HepG2 (cell line): Measurements from ENCODE around the gene FRMD4B. TPM values are rescaled to one million over a fixed set of nuclear protein-coding genes. Genes with fewer than 3 reads are reported as not detected.

Source experiments
- ATAC-seq: fragments of 200-7000 bp; cut with Tn5 transposase; 3 replicates; pipeline ENCODE4 v1.9.1; 2020; ENCODE audit warnings: mild to moderate bottlenecking, moderate library complexity
- BruUV-seq: library from RNA; stranded (reverse); fragments of 400-500 nt; replicated peaks from 2 replicates; lab custom pipeline; 2021; lab: Mats Ljungman, UMichigan
- CTCF ChIA-PET: fragments of 300-600 bp; formaldehyde crosslinking; extraction: SDS; loops from one replicate; lab custom pipeline; 2021; ENCODE audit warnings: low total read pairs, inconsistent platforms, low intra/inter-chr PET ratio; lab: Yijun Ruan, JAX
- POLR2A ChIA-PET: fragments of 350-600 bp; sonication (Branson Sonifier 250); formaldehyde crosslinking; loops from one replicate; lab custom pipeline; 2020; ENCODE audit warnings: antibody characterized with exemption, inconsistent platforms; lab: Yijun Ruan, JAX
- DNase-seq: peaks from one replicate; pipeline ENCODE4 v3.0.0-alpha.2; 2015; ENCODE audit warnings: low spot score
- FAIRE-seq: peaks from 3 replicates; lab custom pipeline; 2011; peaks lifted over from hg19 to GRCh38; lab: Jason Lieb, UNC
- H2AFZ ChIP-seq: one replicate; pipeline ENCODE4 v1.6.1; 2011; ENCODE audit warnings: low read length, inconsistent platforms
- H3K27ac ChIP-seq: fragments of 300-600 bp; 3 replicates; pipeline ENCODE4 v1.8.0; 2011; ENCODE audit warnings: mixed run types, mild to moderate bottlenecking, mixed read lengths, low read length, inconsistent platforms; ENCODE audit not compliant: insufficient read depth; ENCODE audit errors: extremely low read length
- H3K27me3 ChIP-seq, 2 experiments: fragments of 200-600 bp in 1 of 2; 2 replicates in 1 of 2; 3 replicates in 1 of 2; pipeline versions ENCODE4 v1.6.0 to v1.8.0; 2011; ENCODE audit warnings: low read length in 2 of 2, mild to moderate bottlenecking in 2 of 2, moderate library complexity in 2 of 2, inconsistent platforms in 1 of 2; ENCODE audit not compliant: insufficient read depth in 2 of 2, control insufficient read depth in 1 of 2
- H3K36me3 ChIP-seq, 2 experiments: fragments of 200-600 bp in 1 of 2; replicated peaks in 1 of 2; 2 replicates in 1 of 2; 3 replicates in 1 of 2; pipeline versions ENCODE4 v1.5.1 to v1.8.0; 2011; ENCODE audit warnings: low read length in 2 of 2, inconsistent platforms in 1 of 2; ENCODE audit not compliant: insufficient read depth in 2 of 2, control insufficient read depth in 1 of 2
- H3K4me1 ChIP-seq: 2 replicates; pipeline ENCODE4 v1.5.1; 2012; ENCODE audit warnings: low read length, inconsistent platforms; ENCODE audit not compliant: insufficient read depth
- H3K4me2 ChIP-seq: 2 replicates; pipeline ENCODE4 v1.6.0; 2011; ENCODE audit warnings: low read depth, low read length, inconsistent platforms
- H3K4me3 ChIP-seq, 3 experiments: fragments of 200-600 bp in 1 of 3; sonication (generic), shearing (Covaris generic) in 1 of 3; replicated peaks in 1 of 3; 2 replicates each; pipeline ENCODE4 v1.5.1; 2011 to 2016; ENCODE audit warnings: low read length in 3 of 3, inconsistent platforms in 2 of 3, low read depth in 2 of 3, mild to moderate bottlenecking in 2 of 3, control low read depth in 1 of 3, mixed read lengths in 1 of 3; ENCODE audit not compliant: insufficient read depth in 1 of 3
- H3K79me2 ChIP-seq: one replicate; pipeline ENCODE4 v1.6.1; 2011; ENCODE audit warnings: low read length, inconsistent platforms; ENCODE audit not compliant: insufficient read depth
- H3K9ac ChIP-seq: 2 replicates; pipeline ENCODE4 v1.6.0; 2011; ENCODE audit warnings: mild to moderate bottlenecking, low read depth, low read length, inconsistent platforms; ENCODE audit not compliant: insufficient read depth
- H3K9me3 ChIP-seq: 2 replicates; pipeline ENCODE4 v1.5.1; 2012; ENCODE audit warnings: mild to moderate bottlenecking, low read length
- H4K20me1 ChIP-seq: 2 replicates; pipeline ENCODE4 v1.6.0; 2011; ENCODE audit warnings: inconsistent platforms, mild to moderate bottlenecking, low read length, moderate library complexity; ENCODE audit not compliant: insufficient read depth
- ATF7 ChIP-seq, 2 experiments: fragments of 450-650 bp in 1 of 2; sonication (generic) in 1 of 2; formaldehyde crosslinking in 1 of 2; IDR thresholded peaks; 2 replicates each; pipeline versions ENCODE4 v1.4.0 to v1.6.1; 2016 to 2020; ENCODE audit warnings: antibody characterized with exemption in 1 of 2, mild to moderate bottlenecking in 1 of 2, missing genetic modification reagents in 1 of 2
- ESRRA ChIP-seq: sonication (generic); formaldehyde crosslinking; IDR thresholded peaks from 2 replicates; pipeline ENCODE4 v1.5.1; 2020; ENCODE audit warnings: mild to moderate bottlenecking, low read depth, missing genetic modification reagents
- FOXA3 ChIP-seq: IDR thresholded peaks from 2 replicates; pipeline ENCODE4 v1.6.1; 2016; ENCODE audit warnings: missing genetic modification reagents, missing compliant biosample characterization
- SMYD3 ChIP-seq: sonication (generic); formaldehyde crosslinking; IDR thresholded peaks from 2 replicates; pipeline ENCODE4 v1.8.1; 2023; ENCODE audit warnings: mild to moderate bottlenecking, missing genetic modification reagents
- SSRP1 ChIP-seq: IDR thresholded peaks from 2 replicates; pipeline ENCODE4 v1.6.1; 2016; ENCODE audit warnings: control low read depth
- TOPORS ChIP-seq: sonication (generic); formaldehyde crosslinking; IDR thresholded peaks from 2 replicates; pipeline ENCODE4 v1.8.0; 2023; ENCODE audit warnings: mild to moderate bottlenecking, missing genetic modification reagents
- U2AF1 ChIP-seq: fragments of 200-400 bp; formaldehyde crosslinking; optimal IDR thresholded peaks from 2 replicates; pipeline ENCODE3; 2017; ENCODE audit warnings: mild to moderate bottlenecking, low read depth, low read length
- ZFP37 ChIP-seq: sonication (generic); formaldehyde crosslinking; IDR thresholded peaks from 2 replicates; pipeline ENCODE4 v1.4.0; 2020; ENCODE audit warnings: missing genetic modification reagents, borderline replicate concordance
- ZHX1 ChIP-seq: sonication (generic); formaldehyde crosslinking; IDR thresholded peaks from 2 replicates; pipeline ENCODE4 v1.8.1; 2022; ENCODE audit warnings: low read depth, mild to moderate bottlenecking, missing genetic modification reagents
- ZNF20 ChIP-seq: sonication (generic); formaldehyde crosslinking; IDR thresholded peaks from 2 replicates; pipeline ENCODE4 v1.4.0; 2020; ENCODE audit warnings: mild to moderate bottlenecking, moderate library complexity, missing genetic modification reagents
- ZNF3 ChIP-seq: IDR thresholded peaks from 2 replicates; pipeline ENCODE4 v1.7.0; 2017; ENCODE audit warnings: inconsistent platforms
- ZNF451 ChIP-seq: sonication (generic); formaldehyde crosslinking; IDR thresholded peaks from 2 replicates; pipeline ENCODE4 v1.5.0; 2020; ENCODE audit warnings: mild to moderate bottlenecking, missing genetic modification reagents
- ZNF792 ChIP-seq: IDR thresholded peaks from 2 replicates; pipeline ENCODE4 v1.6.1; 2016
- ZZZ3 ChIP-seq: sonication (generic); formaldehyde crosslinking; IDR thresholded peaks from 2 replicates; pipeline ENCODE4 v1.4.0; 2020; ENCODE audit warnings: missing genetic modification reagents, mild to moderate bottlenecking, borderline replicate concordance
- WGBS: methylation state at CpG from one replicate; pipeline ENCODE4 v1.1.6; 2017; ENCODE audit warnings: low lambda C conversion rate; 5-methylcytosine and 5-hydroxymethylcytosine counted together
- in situ Hi-C: cut with HindIII; loops from 2 replicates; pipeline ENCODE4 v1.10.0; 2017; ENCODE audit warnings: low pct_unique_long_range_greater_than_20kb; ENCODE audit not compliant: extremely low pct_ligation_motif_present
- intact Hi-C: fragments of 100-400 bp; cut with micrococcal nuclease; formaldehyde crosslinking; loops from one replicate; pipeline ENCODE4 v1.10.0; 2022; ENCODE audit not compliant: unreplicated experiment
- polyA plus RNA-seq, 8 experiments: library from polyadenylated mRNA; depleted of rRNA in 3 of 8; stranded (reverse) in 7 of 8; unstranded in 1 of 8; fragments of >200 nt; fragmentation: Illumina TruSeq in 4 of 8; extraction: Trizol in 4 of 8; gene quantifications; 2 replicates each; pipeline versions ENCODE4 v1.2.1 to v1.2.3, GENCODE V29; 2011 to 2016; ENCODE audit warnings: low read depth in 4 of 8, missing spikeins in 1 of 8, mixed read lengths in 1 of 8; ENCODE audit not compliant: insufficient read depth in 1 of 8
- total RNA-seq, 5 experiments: library from RNA; depleted of rRNA; stranded (reverse); fragments of >200 nt; fragmentation: Illumina TruSeq; extraction: Trizol; gene quantifications; 2 replicates each; pipeline ENCODE4 v1.2.3, GENCODE V29; 2016; ENCODE audit warnings: low read depth in 1 of 5
- TF ChIP-seq, protein P1 (sequence below): sonication (generic); formaldehyde crosslinking; IDR thresholded peaks from 2 replicates; pipeline ENCODE4 v1.4.0; 2020; ENCODE audit warnings: missing genetic modification reagents, borderline replicate concordance
- TF ChIP-seq, protein P2 (sequence below): sonication (generic); formaldehyde crosslinking; conservative IDR thresholded peaks from 2 replicates; pipeline ENCODE4 v1.4.0; 2020; ENCODE audit warnings: mild to moderate bottlenecking, missing genetic modification reagents, moderate library complexity

The FRMD4B gene
- total and polyA plus RNA-seq, 2 of the 13 experiments (the other 11 are each of a cell fraction or from before 2014, with no cell fraction given) = 3.0 to 3.3 TPM

GRCh38 chr3:69149586-69149985 lies 236.3 kb downstream of the FRMD4B start:
- in situ Hi-C loops = no loop called here
- FAIRE-seq (no peak), DNase-seq (no peak), ATAC-seq (no peak)
- no peaks in the 10 kb centered on the region; a peak in 1 of 5 replicates for H3K27me3 ChIP-seq
- H3K4me3 ChIP-seq = no peak overlapping the region
- intact Hi-C loops = no loop called here
- H3K9me3 ChIP-seq = no peaks in the 10 kb centered on the region
- BruUV-seq = no TSS peak
- ChIA-PET POLR2A (no interaction called here), CTCF (no interaction called here)
- H3K36me3 ChIP-seq = no peaks in the 10 kb centered on the region
- WGBS = 29% methylated on average over 3 of the region's 3 CpGs
- no peaks in the 10 kb centered on the region for H3K79me2 ChIP-seq
- H2AFZ ChIP-seq = no peak overlapping the region
- H4K20me1 ChIP-seq = no peaks in the 10 kb centered on the region
- H3K4me2 ChIP-seq = no peak overlapping the region
- H3K27ac ChIP-seq = no peak overlapping the region
- H3K9ac ChIP-seq = no peak overlapping the region
- no peaks in the 10 kb centered on the region for H3K4me1 ChIP-seq
- TF ChIP-seq, protein P1, sequence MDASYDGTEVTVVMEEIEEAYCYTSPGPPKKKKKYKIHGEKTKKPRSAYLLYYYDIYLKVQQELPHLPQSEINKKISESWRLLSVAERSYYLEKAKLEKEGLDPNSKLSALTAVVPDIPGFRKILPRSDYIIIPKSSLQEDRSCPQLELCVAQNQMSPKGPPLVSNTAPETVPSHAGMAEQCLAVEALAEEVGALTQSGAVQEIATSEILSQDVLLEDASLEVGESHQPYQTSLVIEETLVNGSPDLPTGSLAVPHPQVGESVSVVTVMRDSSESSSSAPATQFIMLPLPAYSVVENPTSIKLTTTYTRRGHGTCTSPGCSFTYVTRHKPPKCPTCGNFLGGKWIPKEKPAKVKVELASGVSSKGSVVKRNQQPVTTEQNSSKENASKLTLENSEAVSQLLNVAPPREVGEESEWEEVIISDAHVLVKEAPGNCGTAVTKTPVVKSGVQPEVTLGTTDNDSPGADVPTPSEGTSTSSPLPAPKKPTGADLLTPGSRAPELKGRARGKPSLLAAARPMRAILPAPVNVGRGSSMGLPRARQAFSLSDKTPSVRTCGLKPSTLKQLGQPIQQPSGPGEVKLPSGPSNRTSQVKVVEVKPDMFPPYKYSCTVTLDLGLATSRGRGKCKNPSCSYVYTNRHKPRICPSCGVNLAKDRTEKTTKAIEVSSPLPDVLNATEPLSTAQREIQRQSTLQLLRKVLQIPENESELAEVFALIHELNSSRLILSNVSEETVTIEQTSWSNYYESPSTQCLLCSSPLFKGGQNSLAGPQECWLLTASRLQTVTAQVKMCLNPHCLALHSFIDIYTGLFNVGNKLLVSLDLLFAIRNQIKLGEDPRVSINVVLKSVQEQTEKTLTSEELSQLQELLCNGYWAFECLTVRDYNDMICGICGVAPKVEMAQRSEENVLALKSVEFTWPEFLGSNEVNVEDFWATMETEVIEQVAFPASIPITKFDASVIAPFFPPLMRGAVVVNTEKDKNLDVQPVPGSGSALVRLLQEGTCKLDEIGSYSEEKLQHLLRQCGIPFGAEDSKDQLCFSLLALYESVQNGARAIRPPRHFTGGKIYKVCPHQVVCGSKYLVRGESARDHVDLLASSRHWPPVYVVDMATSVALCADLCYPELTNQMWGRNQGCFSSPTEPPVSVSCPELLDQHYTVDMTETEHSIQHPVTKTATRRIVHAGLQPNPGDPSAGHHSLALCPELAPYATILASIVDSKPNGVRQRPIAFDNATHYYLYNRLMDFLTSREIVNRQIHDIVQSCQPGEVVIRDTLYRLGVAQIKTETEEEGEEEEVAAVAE (CRISPR knock-in tag) = no peak
- TF ChIP-seq ATF7 (IDR thresholded peaks at IDR 0.05) (no peak), ATF7 (CRISPR knock-in tag; IDR thresholded peaks at IDR 0.05) (no peak), U2AF1 (no peak), SSRP1 (CRISPR knock-in tag) (no peak), ZNF792 (no peak), ESRRA (no peak), ZFP37 (CRISPR knock-in tag) (no peak), ZNF3 (no peak), ZZZ3 (CRISPR knock-in tag) (no peak), ZNF451 (no peak), ZNF20 (no peak), FOXA3 (CRISPR knock-in tag) (no peak), ZHX1 (CRISPR knock-in tag) (no peak), SMYD3 (CRISPR knock-in tag) (no peak), TOPORS (CRISPR knock-in tag) (no peak)
- TF ChIP-seq, protein P2, sequence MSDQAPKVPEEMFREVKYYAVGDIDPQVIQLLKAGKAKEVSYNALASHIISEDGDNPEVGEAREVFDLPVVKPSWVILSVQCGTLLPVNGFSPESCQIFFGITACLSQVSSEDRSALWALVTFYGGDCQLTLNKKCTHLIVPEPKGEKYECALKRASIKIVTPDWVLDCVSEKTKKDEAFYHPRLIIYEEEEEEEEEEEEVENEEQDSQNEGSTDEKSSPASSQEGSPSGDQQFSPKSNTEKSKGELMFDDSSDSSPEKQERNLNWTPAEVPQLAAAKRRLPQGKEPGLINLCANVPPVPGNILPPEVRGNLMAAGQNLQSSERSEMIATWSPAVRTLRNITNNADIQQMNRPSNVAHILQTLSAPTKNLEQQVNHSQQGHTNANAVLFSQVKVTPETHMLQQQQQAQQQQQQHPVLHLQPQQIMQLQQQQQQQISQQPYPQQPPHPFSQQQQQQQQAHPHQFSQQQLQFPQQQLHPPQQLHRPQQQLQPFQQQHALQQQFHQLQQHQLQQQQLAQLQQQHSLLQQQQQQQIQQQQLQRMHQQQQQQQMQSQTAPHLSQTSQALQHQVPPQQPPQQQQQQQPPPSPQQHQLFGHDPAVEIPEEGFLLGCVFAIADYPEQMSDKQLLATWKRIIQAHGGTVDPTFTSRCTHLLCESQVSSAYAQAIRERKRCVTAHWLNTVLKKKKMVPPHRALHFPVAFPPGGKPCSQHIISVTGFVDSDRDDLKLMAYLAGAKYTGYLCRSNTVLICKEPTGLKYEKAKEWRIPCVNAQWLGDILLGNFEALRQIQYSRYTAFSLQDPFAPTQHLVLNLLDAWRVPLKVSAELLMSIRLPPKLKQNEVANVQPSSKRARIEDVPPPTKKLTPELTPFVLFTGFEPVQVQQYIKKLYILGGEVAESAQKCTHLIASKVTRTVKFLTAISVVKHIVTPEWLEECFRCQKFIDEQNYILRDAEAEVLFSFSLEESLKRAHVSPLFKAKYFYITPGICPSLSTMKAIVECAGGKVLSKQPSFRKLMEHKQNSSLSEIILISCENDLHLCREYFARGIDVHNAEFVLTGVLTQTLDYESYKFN = no peak
